ENCODE results near the gene HAUS2. TPM values are rescaled to one million over a fixed set of nuclear protein-coding genes. Genes with fewer than 3 reads are reported as not detected.

Gene HAUS2
- total and polyA plus RNA-seq, 2 experiments from 2014 or later, result 9.6 to 36.8 TPM

GRCh38 chr15:42576040-42576594 lies 27.5 kb downstream of the HAUS2 start:
- Histone ChIP-seq H3K79me2 (peaks cover 9% of the 10 kb centered on the region), H3K27me3 (peaks cover 43% of the 10 kb centered on the region), H3K9me2 (replicated peaks; ENCODE audit: insufficient read depth) (no peaks in the 10 kb centered on the region), H3K9me3 (ENCODE audit: low read depth) (no peaks in the 10 kb centered on the region), H3K27ac (no peak overlapping the region), H2AFZ (peak overlapping the region; percentile 54), H3K4me1 (ENCODE audit: insufficient read depth) (peaks cover 5% of the 10 kb centered on the region), H4K20me1 (ENCODE audit: insufficient read depth, poor library complexity, severe bottlenecking) (no peaks in the 10 kb centered on the region), H3K4me2 (peak overlapping the region; percentile 82), H3K4me3 (peak overlapping the region; percentile 37), H3K36me3 (replicated peaks; ENCODE audit: insufficient read depth, low read depth) (no peaks in the 10 kb centered on the region)
- TF ChIP-seq EZH2phosphoT487 (IDR thresholded peaks at IDR 0.05; ENCODE audit: low read depth, severe bottlenecking, unreplicated experiment), result no peak
- TF ChIP-seq, protein P1, sequence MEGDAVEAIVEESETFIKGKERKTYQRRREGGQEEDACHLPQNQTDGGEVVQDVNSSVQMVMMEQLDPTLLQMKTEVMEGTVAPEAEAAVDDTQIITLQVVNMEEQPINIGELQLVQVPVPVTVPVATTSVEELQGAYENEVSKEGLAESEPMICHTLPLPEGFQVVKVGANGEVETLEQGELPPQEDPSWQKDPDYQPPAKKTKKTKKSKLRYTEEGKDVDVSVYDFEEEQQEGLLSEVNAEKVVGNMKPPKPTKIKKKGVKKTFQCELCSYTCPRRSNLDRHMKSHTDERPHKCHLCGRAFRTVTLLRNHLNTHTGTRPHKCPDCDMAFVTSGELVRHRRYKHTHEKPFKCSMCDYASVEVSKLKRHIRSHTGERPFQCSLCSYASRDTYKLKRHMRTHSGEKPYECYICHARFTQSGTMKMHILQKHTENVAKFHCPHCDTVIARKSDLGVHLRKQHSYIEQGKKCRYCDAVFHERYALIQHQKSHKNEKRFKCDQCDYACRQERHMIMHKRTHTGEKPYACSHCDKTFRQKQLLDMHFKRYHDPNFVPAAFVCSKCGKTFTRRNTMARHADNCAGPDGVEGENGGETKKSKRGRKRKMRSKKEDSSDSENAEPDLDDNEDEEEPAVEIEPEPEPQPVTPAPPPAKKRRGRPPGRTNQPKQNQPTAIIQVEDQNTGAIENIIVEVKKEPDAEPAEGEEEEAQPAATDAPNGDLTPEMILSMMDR (IDR thresholded peaks at IDR 0.05; ENCODE audit: poor library complexity), result no peak
- TF ChIP-seq EZH2 (IDR thresholded peaks at IDR 0.05; ENCODE audit: borderline replicate concordance), result no peak
- 21% methylated on average over 16 of the region's 16 CpGs for WGBS (ENCODE audit: low lambda C conversion rate, missing lambda C conversion rate)
- DNase-seq (ENCODE audit: low spot score), result no peak

DNA sequence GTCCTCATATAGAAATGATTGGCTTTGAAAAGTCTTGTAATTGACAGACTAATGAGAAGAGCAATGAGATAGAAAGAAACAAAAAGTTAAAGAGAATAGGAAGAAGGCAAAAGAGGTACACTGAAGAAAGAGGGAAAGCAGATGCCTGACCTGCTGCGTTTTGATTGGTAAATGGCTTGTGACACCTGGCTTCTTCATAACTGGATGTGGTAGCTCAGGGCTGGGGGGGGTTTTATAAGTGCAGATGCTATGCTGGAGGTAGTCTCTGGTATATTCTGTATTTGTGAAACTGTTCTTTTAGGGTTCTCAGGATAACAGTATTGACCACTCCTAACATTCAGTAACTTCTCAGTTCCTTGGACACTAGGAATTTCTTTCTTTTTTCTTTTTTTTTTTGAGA lies 28.1 kb downstream of the HAUS2 start:
- H3K9me2 ChIP-seq (replicated peaks; ENCODE audit: insufficient read depth), result no peaks in the 10 kb centered on the region
- H3K27me3 ChIP-seq, result peaks cover 43% of the 10 kb centered on the region
- H3K9me3 ChIP-seq (ENCODE audit: low read depth), result no peaks in the 10 kb centered on the region
- peaks cover 9% of the 10 kb centered on the region for H3K79me2 ChIP-seq
- H3K27ac ChIP-seq, result no peak overlapping the region
- H4K20me1 ChIP-seq (ENCODE audit: insufficient read depth, poor library complexity, severe bottlenecking), result no peaks in the 10 kb centered on the region
- no peak for TF ChIP-seq EZH2 (IDR thresholded peaks at IDR 0.05; ENCODE audit: borderline replicate concordance)
- TF ChIP-seq EZH2phosphoT487 (IDR thresholded peaks at IDR 0.05; ENCODE audit: low read depth, severe bottlenecking, unreplicated experiment), result no peak
- TF ChIP-seq, protein P1 (IDR thresholded peaks at IDR 0.05; ENCODE audit: poor library complexity), result no peak
- peaks cover 8% of the 10 kb centered on the region for H3K4me1 ChIP-seq (ENCODE audit: insufficient read depth)
- H3K4me2 ChIP-seq, result peak overlapping the region; percentile 82
- no peak for DNase-seq (ENCODE audit: low spot score)
- H3K4me3 ChIP-seq, result no peak overlapping the region
- H2AFZ ChIP-seq, result no peak overlapping the region
- no peaks in the 10 kb centered on the region for H3K36me3 ChIP-seq (replicated peaks; ENCODE audit: insufficient read depth, low read depth)
- 85% methylated on average over 1 of the region's 1 CpG for WGBS (ENCODE audit: low lambda C conversion rate, missing lambda C conversion rate)

DNA sequence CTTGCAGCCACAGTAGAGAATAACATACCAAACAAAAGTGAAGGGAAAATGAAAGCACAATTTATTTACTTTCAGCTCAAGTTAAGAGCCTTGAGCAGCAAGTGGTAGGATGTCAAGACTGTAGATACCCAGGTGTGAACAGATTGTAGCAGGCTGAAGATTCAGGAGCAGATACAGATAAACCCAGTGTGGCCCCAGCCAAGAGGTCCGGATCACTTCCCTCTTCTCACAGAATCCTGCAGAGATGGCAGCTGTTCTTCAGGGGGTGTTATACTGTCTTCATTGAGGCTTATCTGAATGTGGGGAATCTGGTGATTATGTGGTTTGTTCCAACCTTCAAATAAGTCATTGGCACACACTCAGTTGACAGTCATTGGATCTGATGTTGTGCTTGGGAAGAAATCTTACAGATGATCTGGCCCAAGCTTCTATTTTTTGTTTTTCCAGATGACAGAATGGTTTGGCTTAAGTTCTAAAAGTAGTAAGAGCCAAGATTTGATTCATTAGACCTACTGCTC lies 28.9 kb downstream of the HAUS2 start:
- Histone ChIP-seq H3K27ac (no peak overlapping the region), H3K4me2 (peak overlapping the region; percentile 43), H3K4me3 (no peak overlapping the region)

More for the DNA sequence above, 28.9 kb downstream of the HAUS2 start:
- Histone ChIP-seq H3K9me3 (ENCODE audit: low read depth) (no peaks in the 10 kb centered on the region), H3K4me1 (ENCODE audit: insufficient read depth) (peaks cover 11% of the 10 kb centered on the region), H2AFZ (no peak overlapping the region), H4K20me1 (ENCODE audit: insufficient read depth, poor library complexity, severe bottlenecking) (no peaks in the 10 kb centered on the region), H3K9me2 (replicated peaks; ENCODE audit: insufficient read depth) (no peaks in the 10 kb centered on the region), H3K79me2 (peaks cover 9% of the 10 kb centered on the region), H3K27me3 (peaks cover 43% of the 10 kb centered on the region), H3K36me3 (replicated peaks; ENCODE audit: insufficient read depth, low read depth) (no peaks in the 10 kb centered on the region)
- no peak for DNase-seq (ENCODE audit: low spot score)
- TF ChIP-seq EZH2phosphoT487 (IDR thresholded peaks at IDR 0.05; ENCODE audit: low read depth, severe bottlenecking, unreplicated experiment), result no peak
- no peak for TF ChIP-seq EZH2 (IDR thresholded peaks at IDR 0.05; ENCODE audit: borderline replicate concordance)
- TF ChIP-seq, protein P1 (IDR thresholded peaks at IDR 0.05; ENCODE audit: poor library complexity), result no peak
- 29% methylated on average over 1 of the region's 1 CpG for WGBS (ENCODE audit: low lambda C conversion rate, missing lambda C conversion rate)

Measured in hepatocyte (in vitro differentiated cells).